Activated naive CD8-positive, alpha-beta T cell treated with anti-CD3 and anti-CD28 coated beads, Interleukin-2, amount 10 ng/mL, durations not matched to agents 7 days and 5 days (primary cell): ENCODE measurements around the gene KMT2A. TPM values are rescaled to one million over a fixed set of nuclear protein-coding genes. Genes with fewer than 3 reads are reported as not detected.
"Not testable (repeated sequence)": the region's sequence is repeated elsewhere in the genome, so short reads cannot be mapped to it uniquely, and the experiment has no call there.

Experiments
- ATAC-seq: fragments of 150-1000 bp; cut with Tn5 transposase; one replicate; pipeline ENCODE4 v1.10.0; 2021; ENCODE audit warnings: low read depth, moderate library complexity
- POLR2A ChIA-PET: fragments of 350-600 bp; sonication (Branson Sonifier 250); formaldehyde crosslinking; loops from one replicate; lab custom pipeline; 2021; ENCODE audit warnings: antibody characterized with exemption; lab: Charles Lee
- DNase-seq: peaks from one replicate; pipeline ENCODE4 v3.0.0; 2021
- H3K27ac Mint-ChIP-seq: one replicate; pipeline ENCODE4 v1.8.0; 2022; ENCODE audit warnings: mild to moderate bottlenecking, mixed read lengths
- H3K27me3 Mint-ChIP-seq: one replicate; pipeline ENCODE4 v1.8.0; 2022; ENCODE audit warnings: mild to moderate bottlenecking, moderate library complexity, mixed read lengths
- H3K36me3 Mint-ChIP-seq: one replicate; pipeline ENCODE4 v1.8.0; 2021; ENCODE audit warnings: mild to moderate bottlenecking, mixed read lengths
- H3K4me1 Mint-ChIP-seq: one replicate; pipeline ENCODE4 v1.8.0; 2021; ENCODE audit warnings: mixed read lengths
- H3K4me3 Mint-ChIP-seq: one replicate; pipeline ENCODE4 v1.8.0; 2022; ENCODE audit warnings: mild to moderate bottlenecking, moderate library complexity, mixed read lengths
- H3K9me3 Mint-ChIP-seq: one replicate; pipeline ENCODE4 v1.8.0; 2021; ENCODE audit warnings: mixed read lengths
- total RNA-seq, 2 experiments: library from RNA; stranded (reverse); gene quantifications; one replicate each; pipeline ENCODE4 v1.2.3, GENCODE V29; 2021

The KMT2A gene
- total RNA-seq, 2 experiments from 2014 or later: 117 to 126 TPM

DNA sequence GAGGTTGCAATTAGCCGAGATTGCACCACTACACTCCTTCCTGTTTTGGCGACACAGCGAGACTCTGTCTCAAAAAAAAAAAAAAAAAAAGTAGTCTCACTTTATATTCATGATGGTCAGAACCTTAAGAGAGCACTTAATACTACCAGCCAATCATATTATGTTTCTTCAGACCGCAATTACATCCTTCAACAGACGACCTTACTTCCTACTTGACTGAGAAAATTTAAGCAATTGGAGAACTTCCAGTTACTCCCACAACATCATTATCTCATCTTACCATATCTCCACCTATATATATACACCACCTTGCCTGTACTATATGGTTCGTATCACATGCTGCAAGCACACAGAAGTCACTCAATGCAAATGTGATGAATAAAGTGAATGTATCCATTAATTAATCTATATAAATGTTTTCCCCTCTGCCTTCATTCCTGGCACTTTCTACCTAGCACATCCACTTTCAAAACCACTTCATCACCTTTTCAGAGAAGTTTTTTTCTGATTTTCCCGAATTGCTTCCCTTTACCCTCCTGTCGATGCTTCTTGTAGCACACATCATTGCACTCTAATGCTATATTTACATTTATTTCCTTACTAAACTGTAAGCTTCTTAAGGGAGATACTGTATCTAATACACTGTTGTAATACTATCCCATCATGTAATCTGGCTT lies 21.1 kb upstream of the KMT2A start:
- no peaks in the 10 kb centered on the region for H3K4me1 Mint-ChIP-seq
- no peak for ATAC-seq
- DNase-seq: no peak

GRCh38 chr11:118415739-118416068 lies 20.6 kb upstream of the KMT2A start:
- no peaks in the 10 kb centered on the region for H3K27me3 Mint-ChIP-seq
- H3K4me1 Mint-ChIP-seq: no peaks in the 10 kb centered on the region
- DNase-seq (no peak), ATAC-seq (peak; percentile 84)
- H3K4me3 Mint-ChIP-seq: no peak overlapping the region
- H3K9me3 Mint-ChIP-seq: no peaks in the 10 kb centered on the region
- peaks cover under 1% of the 10 kb centered on the region for H3K36me3 Mint-ChIP-seq
- no peak overlapping the region for H3K27ac Mint-ChIP-seq
- POLR2A ChIA-PET: interaction anchor here (0.9 kb wide), 1 partner anchor 20 kb away, joined by 5 read pairs; no protein-coding TSS in a partner anchor

More for the DNA sequence above, 21.1 kb upstream of the KMT2A start:
- H3K9me3 Mint-ChIP-seq: no peaks in the 10 kb centered on the region
- no peak overlapping the region for H3K27ac Mint-ChIP-seq
- no peak overlapping the region for H3K4me3 Mint-ChIP-seq
- no peaks in the 10 kb centered on the region for H3K27me3 Mint-ChIP-seq
- peaks cover 4% of the 10 kb centered on the region for H3K36me3 Mint-ChIP-seq
- POLR2A ChIA-PET: interaction anchor here (0.7 to 1.0 kb wide), 2 partner anchors 20 to 24 kb away, joined by 3 read pairs; no protein-coding TSS in a partner anchor

DNA sequence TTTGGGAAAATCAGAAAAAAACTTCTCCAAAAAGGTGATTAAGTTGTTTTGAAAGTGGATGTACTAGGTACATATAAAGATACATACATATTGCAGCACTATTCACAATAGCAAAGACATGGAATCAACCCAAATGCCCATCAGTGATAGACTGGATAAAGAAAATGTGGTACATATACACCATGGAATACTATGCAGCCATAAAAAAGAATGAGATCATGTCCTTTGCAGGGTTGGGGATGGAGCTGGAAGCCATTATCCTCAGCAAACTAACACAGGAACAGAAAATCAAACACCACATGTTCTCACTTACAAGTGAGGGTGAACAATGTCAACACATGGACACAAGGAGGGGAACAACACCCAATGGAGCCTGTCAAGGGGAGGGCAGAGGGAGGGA lies 19.4 kb upstream of the KMT2A start:
- H3K4me3 Mint-ChIP-seq, H3K9me3 Mint-ChIP-seq, POLR2A ChIA-PET, DNase-seq, H3K4me1 Mint-ChIP-seq, ATAC-seq, H3K27ac Mint-ChIP-seq, H3K36me3 Mint-ChIP-seq, H3K27me3 Mint-ChIP-seq: not testable (repeated sequence)

DNA sequence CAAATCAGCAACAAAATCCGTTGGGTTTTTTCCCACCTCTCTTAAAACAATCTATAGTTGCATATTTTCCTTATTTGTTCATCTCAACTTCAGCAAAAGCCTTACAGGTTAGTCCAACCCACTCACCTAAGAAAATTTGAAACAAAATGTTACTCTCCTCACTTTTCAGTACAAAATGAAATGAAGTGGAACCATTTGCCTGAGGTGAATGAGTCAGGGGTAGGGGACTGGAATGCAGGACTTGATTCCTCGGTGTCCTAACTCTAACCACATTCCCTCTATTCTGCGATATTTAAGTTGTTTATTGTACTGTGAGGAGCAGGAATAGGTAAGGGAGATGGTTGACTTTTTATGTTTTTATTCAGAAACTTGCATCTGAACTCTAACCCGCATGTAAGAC lies 18.5 kb upstream of the KMT2A start:
- POLR2A ChIA-PET: interaction anchor here (0.9 kb wide), 1 partner anchor 16 kb away, joined by 3 read pairs; no protein-coding TSS in a partner anchor
- Mint-ChIP-seq H3K4me1 (no peaks in the 10 kb centered on the region), H3K36me3 (no peaks in the 10 kb centered on the region), H3K4me3 (no peak overlapping the region), H3K9me3 (no peaks in the 10 kb centered on the region), H3K27me3 (no peaks in the 10 kb centered on the region), H3K27ac (no peak overlapping the region)
- DNase-seq (no peak), ATAC-seq (no peak)

DNA sequence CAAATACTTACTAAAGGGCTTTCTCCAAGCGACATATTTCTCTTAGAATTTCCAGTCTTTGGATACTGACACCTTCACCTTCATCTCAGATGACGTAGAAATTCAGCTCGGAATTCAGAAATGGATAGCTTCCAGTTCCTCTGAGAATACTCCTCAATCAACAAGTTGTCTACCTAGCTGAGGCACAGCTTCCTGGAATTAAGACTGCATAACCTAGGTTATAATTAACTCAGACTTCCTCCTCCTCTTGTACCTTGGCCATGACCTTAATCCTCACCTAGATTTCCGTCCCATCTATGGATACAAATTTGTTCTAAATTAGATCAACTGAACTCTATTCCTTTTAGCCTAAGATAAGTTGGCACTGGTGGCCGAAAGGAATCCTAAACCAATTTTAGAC lies 17.5 kb upstream of the KMT2A start:
- Mint-ChIP-seq H3K36me3 (no peaks in the 10 kb centered on the region), H3K4me1 (no peaks in the 10 kb centered on the region), H3K27me3 (no peaks in the 10 kb centered on the region), H3K27ac (no peak overlapping the region), H3K9me3 (no peaks in the 10 kb centered on the region), H3K4me3 (no peak overlapping the region)
- no peak for ATAC-seq
- POLR2A ChIA-PET: no interaction called here
- DNase-seq: no peak

- DNase-seq (no peak), ATAC-seq (no peak)
- Mint-ChIP-seq H3K4me3 (no peak overlapping the region), H3K36me3 (no peaks in the 10 kb centered on the region), H3K9me3 (no peaks in the 10 kb centered on the region), H3K4me1 (peaks cover 6% of the 10 kb centered on the region), H3K27me3 (peaks cover 6% of the 10 kb centered on the region), H3K27ac (no peak overlapping the region)
- POLR2A ChIA-PET: no interaction called here
Observed at GRCh38 chr11:118427707-118428106, 8.6 kb upstream of the KMT2A start.

DNA sequence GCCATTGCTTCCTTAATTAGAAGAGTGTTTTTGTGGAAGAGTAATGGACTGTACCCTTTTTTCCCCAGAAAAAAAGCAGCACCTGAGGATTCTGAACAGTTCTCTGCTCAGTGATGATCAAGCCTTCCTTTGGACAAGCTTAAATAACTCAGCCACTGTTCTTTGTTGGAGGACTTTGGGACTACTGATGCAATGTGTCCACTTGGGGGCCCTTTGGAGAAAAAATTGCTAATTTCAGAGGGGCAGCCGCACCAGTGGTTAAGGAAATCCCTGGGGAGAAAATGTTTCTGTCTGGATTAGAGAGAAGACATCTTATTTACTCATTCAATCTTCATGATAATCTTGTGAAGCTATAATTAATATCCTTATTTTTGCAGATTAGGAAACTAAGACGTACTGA lies 5.3 kb upstream of the KMT2A start:
- DNase-seq (no peak), ATAC-seq (no peak)
- POLR2A ChIA-PET: interaction anchor here (1.9 kb wide), 1 partner anchor 28 kb away, joined by 7 read pairs; no protein-coding TSS in a partner anchor
- H3K9me3 Mint-ChIP-seq: no peaks in the 10 kb centered on the region
- no peak overlapping the region for H3K4me3 Mint-ChIP-seq
- peaks cover 6% of the 10 kb centered on the region for H3K27me3 Mint-ChIP-seq
- no peaks in the 10 kb centered on the region for H3K36me3 Mint-ChIP-seq
- no peak overlapping the region for H3K27ac Mint-ChIP-seq
- peaks cover 15% of the 10 kb centered on the region for H3K4me1 Mint-ChIP-seq

DNA sequence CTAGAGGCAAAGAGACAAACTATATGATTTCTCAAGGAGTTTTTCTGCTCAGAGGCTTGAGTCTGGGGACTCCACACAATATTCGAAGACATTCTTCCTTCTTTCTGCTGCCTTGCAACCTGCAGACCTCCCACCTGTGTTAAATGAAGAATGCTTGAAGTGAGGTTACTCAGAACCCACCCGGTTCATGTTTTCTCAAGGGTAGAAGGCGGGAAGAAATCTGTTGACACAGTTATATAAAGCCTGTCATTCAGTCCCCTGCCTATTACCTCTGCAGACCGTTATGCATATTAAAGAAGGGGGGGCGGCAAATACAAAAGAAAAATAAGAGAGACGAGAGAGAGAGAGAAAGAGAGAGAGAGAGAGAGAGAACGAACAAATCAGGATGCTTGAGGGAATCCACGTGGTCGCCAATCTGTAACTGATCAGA lies 2.2 kb upstream of the KMT2A start:
- peaks cover 11% of the 10 kb centered on the region for H3K4me1 Mint-ChIP-seq
- peak overlapping the region; percentile 94 for H3K27ac Mint-ChIP-seq
- ATAC-seq (no peak), DNase-seq (no peak)
- POLR2A ChIA-PET: interaction anchor here (1.0 to 2.5 kb wide), 5 partner anchors 11 to 357 kb away, joined by 3 to 19 read pairs (median 4); partner anchors contain the start of genes ARCN1, ATP5MG and DDX6
- no peaks in the 10 kb centered on the region for H3K36me3 Mint-ChIP-seq
- peaks cover 4% of the 10 kb centered on the region for H3K27me3 Mint-ChIP-seq
- no peaks in the 10 kb centered on the region for H3K9me3 Mint-ChIP-seq
- H3K4me3 Mint-ChIP-seq: peak overlapping the region; percentile 97

DNA sequence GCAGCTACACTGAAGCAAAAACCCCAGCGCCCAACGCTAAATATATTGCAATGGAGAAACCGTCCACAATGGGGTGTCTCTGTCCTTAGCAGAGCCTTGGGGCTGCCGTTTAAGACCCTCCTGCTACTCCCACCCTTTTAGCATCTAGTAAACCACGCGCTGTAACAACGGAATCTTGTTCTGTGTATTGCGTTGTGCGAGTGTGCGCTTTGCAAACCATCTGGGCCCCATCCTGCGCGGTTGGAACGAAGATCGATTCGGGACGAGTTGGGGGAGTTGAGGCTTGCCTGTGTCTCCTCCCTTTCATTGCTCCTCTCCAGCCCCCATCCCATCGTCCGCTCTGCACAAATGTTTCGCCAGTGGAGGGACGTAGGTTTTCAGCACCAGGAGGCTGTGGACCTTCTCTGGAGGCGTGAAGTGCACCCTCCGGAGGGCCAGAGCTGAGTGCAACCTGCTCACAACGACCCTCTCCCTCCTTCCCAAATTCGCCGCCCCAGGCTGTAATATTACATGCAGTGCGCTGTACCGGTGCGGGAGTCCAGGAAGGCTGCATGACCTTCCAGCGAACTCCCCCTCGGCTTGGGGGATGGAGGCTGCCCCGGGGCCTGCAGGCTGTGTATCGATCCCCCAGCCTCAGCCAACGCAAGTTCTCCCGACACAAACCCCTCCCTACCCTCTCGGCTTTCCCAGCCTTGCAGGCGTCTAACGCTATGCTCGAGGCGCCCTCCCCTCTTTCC lies 1.6 kb upstream of the KMT2A start:
- POLR2A ChIA-PET: interaction anchor here (0.8 to 2.5 kb wide), 9 partner anchors 11 to 356 kb away, joined by 3 to 22 read pairs (median 5); partner anchors contain the start of genes ARCN1, ATP5MG and DDX6
- no peaks in the 10 kb centered on the region for H3K9me3 Mint-ChIP-seq
- peak overlapping the region; percentile 94 for H3K27ac Mint-ChIP-seq
- peaks cover 17% of the 10 kb centered on the region for H3K4me1 Mint-ChIP-seq
- no peaks in the 10 kb centered on the region for H3K36me3 Mint-ChIP-seq
- ATAC-seq: peak; percentile 27
- H3K4me3 Mint-ChIP-seq: peak overlapping the region; percentile 97
- H3K27me3 Mint-ChIP-seq: peaks cover 4% of the 10 kb centered on the region
- DNase-seq: peak; percentile 61

GRCh38 chr11:118435290-118435892 lies 901 bp upstream of the KMT2A start:
- H3K36me3 Mint-ChIP-seq: peaks cover under 1% of the 10 kb centered on the region
- no peaks in the 10 kb centered on the region for H3K9me3 Mint-ChIP-seq
- ATAC-seq: peak; percentile 14
- H3K27ac Mint-ChIP-seq: peak overlapping the region; percentile 94
- peak; percentile 75 for DNase-seq
- POLR2A ChIA-PET: interaction anchor here (0.6 to 2.5 kb wide), 14 partner anchors 10 to 355 kb away, joined by 3 to 22 read pairs (median 4); partner anchors contain the start of genes ARCN1, ATP5MG, DDX6 and MPZL3
- peaks cover 4% of the 10 kb centered on the region for H3K27me3 Mint-ChIP-seq
- H3K4me3 Mint-ChIP-seq: peak overlapping the region; percentile 97
- H3K4me1 Mint-ChIP-seq: peaks cover 24% of the 10 kb centered on the region

DNA sequence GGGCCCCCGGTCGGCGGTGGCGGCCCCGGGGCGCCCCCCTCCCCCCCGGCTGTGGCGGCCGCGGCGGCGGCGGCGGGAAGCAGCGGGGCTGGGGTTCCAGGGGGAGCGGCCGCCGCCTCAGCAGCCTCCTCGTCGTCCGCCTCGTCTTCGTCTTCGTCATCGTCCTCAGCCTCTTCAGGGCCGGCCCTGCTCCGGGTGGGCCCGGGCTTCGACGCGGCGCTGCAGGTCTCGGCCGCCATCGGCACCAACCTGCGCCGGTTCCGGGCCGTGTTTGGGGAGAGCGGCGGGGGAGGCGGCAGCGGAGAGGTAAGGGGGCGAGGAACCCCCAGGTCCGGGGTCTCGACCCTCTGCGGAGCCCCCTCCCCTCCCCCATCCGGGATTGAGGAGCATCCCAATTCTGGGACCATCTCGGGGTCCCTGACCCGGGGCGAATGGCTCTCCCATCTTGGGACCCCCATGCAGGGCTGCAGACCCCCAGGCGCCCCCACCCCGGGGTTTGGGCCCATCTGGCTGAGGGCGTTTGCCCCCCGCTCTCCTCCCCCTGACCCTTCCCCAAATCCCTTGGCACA lies 431 bp downstream of the KMT2A start:
- ATAC-seq (peak; percentile 12), DNase-seq (no peak)
- H3K27ac Mint-ChIP-seq: peak overlapping the region; percentile 94
- peaks cover 7% of the 10 kb centered on the region for H3K36me3 Mint-ChIP-seq
- H3K27me3 Mint-ChIP-seq: no peaks in the 10 kb centered on the region
- peaks cover 31% of the 10 kb centered on the region for H3K4me1 Mint-ChIP-seq
- H3K9me3 Mint-ChIP-seq: no peaks in the 10 kb centered on the region
- POLR2A ChIA-PET: interaction anchor here (0.6 to 2.5 kb wide), 12 partner anchors 8 to 582 kb away, joined by 3 to 22 read pairs (median 3); partner anchors contain the start of genes ATP5MG, CD3G, MPZL3 and TRAPPC4
- H3K4me3 Mint-ChIP-seq: peak overlapping the region; percentile 98

DNA sequence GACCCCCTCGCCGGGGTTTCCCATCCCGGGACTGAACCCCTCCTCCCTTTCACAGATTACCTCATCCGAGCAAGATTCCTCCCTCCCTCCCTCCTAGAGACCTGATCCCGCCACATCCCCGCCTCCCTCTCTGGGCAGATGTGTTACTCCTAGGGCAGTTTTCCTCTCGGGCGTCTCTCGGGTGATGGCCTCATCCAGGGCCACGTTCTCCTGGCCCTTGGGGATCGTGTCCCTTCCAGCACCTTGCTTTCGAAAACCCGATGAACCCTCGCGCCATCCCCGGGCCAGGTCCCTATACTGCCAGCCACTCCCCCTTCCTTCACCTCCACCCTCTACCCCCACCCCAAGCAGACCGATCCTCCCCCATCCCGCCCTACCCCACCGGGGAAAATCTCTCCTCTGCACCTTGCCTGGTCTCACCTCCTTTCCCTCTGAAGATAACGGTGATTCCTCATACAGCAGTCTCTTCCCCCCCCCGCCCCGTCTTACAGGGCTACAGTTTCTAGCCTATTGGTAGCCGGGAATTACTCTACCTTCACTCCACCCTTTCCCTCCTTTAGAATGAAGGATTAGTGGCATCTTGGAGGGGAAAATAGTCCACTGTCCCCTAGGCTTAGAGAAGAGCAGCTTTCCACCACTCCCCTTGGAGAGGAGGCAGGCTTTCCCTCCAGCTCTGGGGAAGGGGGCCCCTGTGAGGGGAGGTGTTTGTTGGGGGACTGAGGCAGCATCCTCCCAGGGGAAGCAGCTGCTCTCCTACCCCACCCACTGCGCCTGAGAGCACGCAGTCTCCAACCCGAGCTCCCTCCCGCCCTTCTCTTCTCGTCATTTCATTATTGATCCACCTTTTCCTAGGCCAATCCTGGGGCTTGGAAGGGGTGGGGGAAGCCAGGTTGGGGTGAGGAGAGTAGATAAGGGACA lies 1.2 kb downstream of the KMT2A start:
- Mint-ChIP-seq H3K36me3 (peaks cover 8% of the 10 kb centered on the region), H3K4me1 (peaks cover 39% of the 10 kb centered on the region), H3K27me3 (no peaks in the 10 kb centered on the region), H3K4me3 (peak overlapping the region; percentile 98), H3K27ac (peak overlapping the region; percentile 94), H3K9me3 (no peaks in the 10 kb centered on the region)
- DNase-seq (peak; percentile 52), ATAC-seq (peak; percentile 3)
- POLR2A ChIA-PET: interaction anchor here (0.6 to 1.5 kb wide), 2 partner anchors 10 to 239 kb away, joined by 3 to 4 read pairs; no protein-coding TSS in a partner anchor
